GM12874 (cell line): ENCODE results near the gene SLC2A14.

Source experiments
- CTCF ChIP-seq: IDR thresholded peaks from 2 replicates; pipeline ENCODE4 v1.5.1; 2011; ENCODE audit warnings: low read depth, mild to moderate bottlenecking, control low read depth, low read length, moderate library complexity; ENCODE audit not compliant: insufficient read depth

The SLC2A14 gene

GRCh38 chr12:7835116-7835515 is 37.6 kb downstream of the SLC2A14 start:
- no peak for TF ChIP-seq CTCF

DNA sequence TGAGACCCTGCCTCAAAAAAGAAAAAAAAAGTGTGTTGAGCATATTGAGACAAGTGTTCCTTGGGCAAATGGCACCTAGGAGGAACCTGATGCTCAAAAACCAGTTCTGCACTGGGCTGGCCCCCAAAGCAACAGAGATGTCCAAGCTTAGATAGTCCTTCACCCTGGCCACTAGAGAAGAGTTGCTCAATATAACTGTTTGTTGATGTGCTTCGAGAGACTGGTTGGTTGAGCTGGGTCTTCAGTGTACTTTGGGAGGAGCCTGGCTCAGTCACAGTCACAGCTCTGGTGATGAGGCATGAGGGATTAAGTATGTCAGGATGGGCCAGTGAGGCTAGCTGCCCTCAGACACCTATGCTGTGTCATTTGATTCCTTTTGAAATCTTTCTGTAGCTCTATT is 38.0 kb downstream of the SLC2A14 start:
- no peak for TF ChIP-seq CTCF

DNA sequence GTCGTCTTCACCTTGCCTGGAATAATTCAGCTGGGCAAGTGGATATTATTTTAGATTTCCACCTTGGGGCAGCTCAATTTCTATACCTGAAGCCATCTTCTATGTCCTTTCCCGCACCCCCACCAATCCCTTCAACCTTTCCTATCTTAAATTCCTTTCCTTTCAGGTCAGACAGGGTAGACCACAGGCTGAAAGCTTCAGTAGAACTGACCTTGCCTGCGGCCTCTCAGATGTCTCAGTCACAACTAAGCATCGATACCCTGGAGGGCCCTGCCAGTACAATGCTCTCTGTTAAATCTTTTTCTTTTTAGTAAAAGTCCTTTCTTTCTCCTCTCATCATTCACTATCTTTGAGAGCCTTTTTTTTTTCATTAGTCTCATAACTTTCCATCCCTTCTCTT is 38.9 kb downstream of the SLC2A14 start:
- TF ChIP-seq CTCF = no peak

GRCh38 chr12:7832059-7832696 is 40.5 kb downstream of the SLC2A14 start:
- peak; percentile 37; the same call in 1 of the 2 replicates for TF ChIP-seq CTCF

- TF ChIP-seq CTCF = peak; percentile 83
These were observed 65.7 kb downstream of the SLC2A14 start for GRCh38 chr12:7806863-7807487.

DNA sequence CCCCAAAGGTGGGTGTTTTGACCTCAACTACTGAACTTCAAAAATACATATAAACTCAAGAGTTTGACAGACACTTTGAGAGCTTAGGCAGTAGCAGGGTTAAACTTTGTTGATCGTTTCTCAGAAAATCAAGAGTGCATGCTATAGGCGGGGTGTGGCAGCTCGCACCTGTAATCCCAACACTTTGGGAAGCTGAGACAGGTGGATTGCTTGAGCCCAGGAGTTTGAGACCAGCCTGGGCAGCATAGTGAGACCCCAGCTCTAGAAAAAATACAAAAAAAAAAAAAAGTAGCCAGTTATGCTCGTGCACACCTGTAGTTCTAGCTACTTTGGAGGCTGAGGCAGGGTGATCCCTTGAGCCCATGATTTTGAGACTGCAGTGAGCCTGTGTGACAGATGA is 71.3 kb downstream of the SLC2A14 start:
- TF ChIP-seq CTCF = no peak

DNA sequence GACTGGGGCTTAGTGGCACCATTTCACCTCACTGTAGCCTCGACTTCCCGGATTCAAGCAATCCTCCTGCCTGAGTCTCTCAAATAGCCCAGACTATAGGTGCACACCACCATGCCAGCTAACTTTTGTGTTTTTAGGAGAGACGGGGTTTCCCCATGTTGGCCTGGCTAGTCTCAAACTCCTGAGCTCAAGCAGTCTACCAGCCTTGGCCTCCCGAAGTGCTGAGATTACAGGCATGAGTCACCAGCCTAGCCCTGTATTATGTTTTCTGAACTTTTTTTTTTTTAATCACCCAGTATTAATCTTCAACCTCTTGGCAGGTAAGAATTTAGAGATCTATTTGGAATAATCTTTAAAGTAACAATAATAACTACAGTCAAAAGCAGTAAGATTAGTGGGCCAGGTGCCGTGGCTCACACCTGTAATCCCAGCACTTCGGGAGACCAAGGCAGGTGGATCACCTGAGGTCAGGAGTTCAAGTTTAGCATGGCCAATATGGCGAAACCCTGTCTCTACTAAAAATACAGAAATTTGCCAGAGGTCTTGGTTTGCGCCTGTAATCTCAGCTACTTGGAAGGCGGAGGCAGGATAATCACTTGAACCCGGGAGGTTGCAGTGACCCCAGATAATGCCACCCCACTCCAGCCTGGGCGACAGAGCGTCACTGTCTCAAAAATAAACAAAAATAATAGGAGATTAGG is 74.9 kb downstream of the SLC2A14 start:
- TF ChIP-seq CTCF = no peak
